ENCODE results near the gene CTSH. TPM values are rescaled to one million over a fixed set of nuclear protein-coding genes. Genes with fewer than 3 reads are reported as not detected.
"Not testable (repeated sequence)": the region's sequence is repeated elsewhere in the genome, so short reads cannot be mapped to it uniquely, and the experiment has no call there.

CTSH gene
- total RNA-seq, 4 donors from 2014 or later, result 110 to 351 (median 203) TPM

GRCh38 chr15:78881681-78882080 is 63.2 kb downstream of the CTSH start:
- ATAC-seq (ENCODE audit: low FRiP score), result no peak
- no peak for DNase-seq (ENCODE audit: low spot score)
- no peak for TF ChIP-seq CTCF (IDR thresholded peaks at IDR 0.05)

GRCh38 chr15:78880813-78881212 is 64.0 kb downstream of the CTSH start:
- ATAC-seq (ENCODE audit: low FRiP score), result no peak
- no peak for DNase-seq (ENCODE audit: low spot score)
- TF ChIP-seq CTCF (IDR thresholded peaks at IDR 0.05), result no peak

GRCh38 chr15:78880242-78880533 is 64.7 kb downstream of the CTSH start:
- DNase-seq (ENCODE audit: low spot score) (no peak), ATAC-seq (ENCODE audit: low FRiP score) (peak; percentile 62)
- TF ChIP-seq CTCF (IDR thresholded peaks at IDR 0.05), result no peak

GRCh38 chr15:78879517-78880241 is 65.2 kb downstream of the CTSH start:
- DNase-seq (ENCODE audit: low spot score), result no peak
- ATAC-seq (ENCODE audit: low FRiP score), result no peak
- no peak for TF ChIP-seq CTCF (IDR thresholded peaks at IDR 0.05)

GRCh38 chr15:78878356-78878755 is 66.5 kb downstream of the CTSH start:
- no peak for TF ChIP-seq CTCF (IDR thresholded peaks at IDR 0.05)

GRCh38 chr15:78876954-78877353 is 67.9 kb downstream of the CTSH start:
- not testable (repeated sequence) for DNase-seq (ENCODE audit: low spot score); ATAC-seq (ENCODE audit: low FRiP score)

More at GRCh38 chr15:78878356-78878755, 66.5 kb downstream of the CTSH start:
- ATAC-seq (ENCODE audit: low FRiP score) (no peak), DNase-seq (ENCODE audit: low spot score) (no peak)

- DNase-seq (ENCODE audit: low spot score), result no peak
- no peak for ATAC-seq (ENCODE audit: low FRiP score)
Measured at GRCh38 chr15:78875107-78875914, 69.5 kb downstream of the CTSH start.

More at GRCh38 chr15:78875107-78875914, 69.5 kb downstream of the CTSH start:
- TF ChIP-seq CTCF (IDR thresholded peaks at IDR 0.05), result no peak
